Neutrophil (primary cell): ENCODE data around the gene GPR87.

Experiments
- H3K27ac ChIP-seq: fragments of 200-600 bp; sonication (generic); 2 replicates; pipeline ENCODE4 v1.5.1; 2016; ENCODE audit warnings: mild to moderate bottlenecking, moderate library complexity
- H3K27me3 ChIP-seq: fragments of 200-600 bp; sonication (generic); 2 replicates; pipeline ENCODE4 v1.6.0; 2016; ENCODE audit warnings: mild to moderate bottlenecking
- H3K36me3 ChIP-seq: fragments of 200-600 bp; sonication (generic); 2 replicates; pipeline ENCODE4 v1.5.1; 2017
- H3K4me1 ChIP-seq, 2 experiments: fragments of 200-600 bp in 1 of 2; sonication (generic) in 1 of 2; 1 replicate in 1 of 2; 2 replicates in 1 of 2; pipeline versions ENCODE4 v1.5.1 to v1.6.1; 2013 to 2016; ENCODE audit warnings: low read depth in 1 of 2, low read length in 1 of 2, mild to moderate bottlenecking in 1 of 2, moderate library complexity in 1 of 2; ENCODE audit not compliant: control insufficient read depth in 1 of 2, insufficient read depth in 1 of 2
- H3K4me3 ChIP-seq, 2 experiments: fragments of 200-600 bp in 1 of 2; sonication (generic) in 1 of 2; 1 replicate in 1 of 2; 2 replicates in 1 of 2; pipeline ENCODE4 v1.5.1; 2013 to 2016; ENCODE audit warnings: low read depth in 1 of 2, low read length in 1 of 2, mild to moderate bottlenecking in 1 of 2, moderate library complexity in 1 of 2
- H3K9me3 ChIP-seq: fragments of 200-600 bp; sonication (generic); 2 replicates; pipeline ENCODE4 v1.5.1; 2016
- TF ChIP-seq, protein P1 (sequence below): fragments of 200-600 bp; sonication (generic); IDR thresholded peaks from 2 replicates; pipeline ENCODE4 v1.5.1; 2016; ENCODE audit warnings: antibody characterized with exemption

Gene GPR87

DNA sequence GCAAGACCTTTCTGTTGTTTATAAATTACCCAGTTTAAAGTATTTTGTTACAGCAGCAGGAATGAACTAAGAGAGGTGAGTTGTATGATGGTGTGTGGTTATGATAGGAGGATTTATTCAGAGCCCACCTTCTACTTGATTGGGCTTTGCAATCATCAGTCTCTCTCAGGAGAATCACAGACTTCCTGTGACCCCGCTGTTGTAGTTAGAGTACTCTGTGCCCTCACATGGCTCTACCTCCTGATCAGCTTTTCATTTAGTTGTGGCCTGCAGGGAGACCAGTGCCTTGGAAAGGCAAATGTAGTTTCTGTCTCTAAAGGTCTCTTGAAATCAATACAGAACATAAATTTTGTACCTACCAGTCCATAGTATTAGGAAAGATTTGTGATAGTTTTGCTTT is 30.7 kb downstream of the GPR87 start:
- TF ChIP-seq, protein P1, sequence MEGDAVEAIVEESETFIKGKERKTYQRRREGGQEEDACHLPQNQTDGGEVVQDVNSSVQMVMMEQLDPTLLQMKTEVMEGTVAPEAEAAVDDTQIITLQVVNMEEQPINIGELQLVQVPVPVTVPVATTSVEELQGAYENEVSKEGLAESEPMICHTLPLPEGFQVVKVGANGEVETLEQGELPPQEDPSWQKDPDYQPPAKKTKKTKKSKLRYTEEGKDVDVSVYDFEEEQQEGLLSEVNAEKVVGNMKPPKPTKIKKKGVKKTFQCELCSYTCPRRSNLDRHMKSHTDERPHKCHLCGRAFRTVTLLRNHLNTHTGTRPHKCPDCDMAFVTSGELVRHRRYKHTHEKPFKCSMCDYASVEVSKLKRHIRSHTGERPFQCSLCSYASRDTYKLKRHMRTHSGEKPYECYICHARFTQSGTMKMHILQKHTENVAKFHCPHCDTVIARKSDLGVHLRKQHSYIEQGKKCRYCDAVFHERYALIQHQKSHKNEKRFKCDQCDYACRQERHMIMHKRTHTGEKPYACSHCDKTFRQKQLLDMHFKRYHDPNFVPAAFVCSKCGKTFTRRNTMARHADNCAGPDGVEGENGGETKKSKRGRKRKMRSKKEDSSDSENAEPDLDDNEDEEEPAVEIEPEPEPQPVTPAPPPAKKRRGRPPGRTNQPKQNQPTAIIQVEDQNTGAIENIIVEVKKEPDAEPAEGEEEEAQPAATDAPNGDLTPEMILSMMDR, result no peak
- Histone ChIP-seq H3K4me1 (peaks cover 0 to 4% of the 10 kb centered on the region in 2 experiments), H3K27me3 (no peaks in the 10 kb centered on the region), H3K4me3 (no peak overlapping the region), H3K9me3 (no peaks in the 10 kb centered on the region), H3K36me3 (no peaks in the 10 kb centered on the region), H3K27ac (no peak overlapping the region)

- TF ChIP-seq, protein P1, result no peak
- H3K36me3 ChIP-seq, result no peaks in the 10 kb centered on the region
- no peaks in the 10 kb centered on the region for H3K27me3 ChIP-seq
- H3K4me1 ChIP-seq, result peaks cover 12 to 22% of the 10 kb centered on the region in 2 experiments
- no peak overlapping the region for H3K27ac ChIP-seq
- H3K4me3 ChIP-seq, result no peak overlapping the region
- no peaks in the 10 kb centered on the region for H3K9me3 ChIP-seq
Measured at GRCh38 chr3:151283907-151284461, 32.6 kb downstream of the GPR87 start.

- no peak overlapping the region for H3K27ac ChIP-seq
- no peaks in the 10 kb centered on the region for H3K27me3 ChIP-seq
- no peak overlapping the region for H3K4me3 ChIP-seq
- no peaks in the 10 kb centered on the region for H3K9me3 ChIP-seq
- TF ChIP-seq, protein P1, result no peak
- no peaks in the 10 kb centered on the region for H3K36me3 ChIP-seq
- peaks cover 18 to 28% of the 10 kb centered on the region in 2 experiments for H3K4me1 ChIP-seq
Measured at GRCh38 chr3:151283387-151283786, 33.2 kb downstream of the GPR87 start.

DNA sequence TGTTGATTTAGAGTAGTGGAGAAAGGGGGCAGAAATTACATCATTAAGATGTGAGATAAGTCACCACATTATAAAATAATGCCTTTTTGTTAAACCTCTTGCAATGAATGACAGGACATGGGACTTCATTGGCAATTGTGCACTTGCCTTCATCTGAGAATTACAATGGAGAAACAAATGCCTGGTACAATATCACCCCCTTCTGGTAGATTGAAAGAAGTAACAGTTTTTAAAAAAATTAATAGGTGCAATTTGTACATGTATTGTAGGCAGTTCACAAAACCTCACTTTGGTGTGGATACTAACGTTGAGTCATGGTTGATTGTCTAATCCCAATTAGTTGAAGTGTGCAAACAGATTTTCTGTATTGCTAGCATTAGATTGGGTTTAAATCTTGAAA is 33.7 kb downstream of the GPR87 start:
- Histone ChIP-seq H3K9me3 (no peaks in the 10 kb centered on the region), H3K4me1 (peaks cover 23 to 33% of the 10 kb centered on the region in 2 experiments), H3K36me3 (no peaks in the 10 kb centered on the region), H3K27ac (no peak overlapping the region), H3K4me3 (no peak overlapping the region), H3K27me3 (no peaks in the 10 kb centered on the region)
- TF ChIP-seq, protein P1, result peak; percentile 73

GRCh38 chr3:151281671-151282324 is 34.8 kb downstream of the GPR87 start:
- Histone ChIP-seq H3K4me1 (peaks cover 32 to 44% of the 10 kb centered on the region in 2 experiments), H3K4me3 (no peak overlapping the region), H3K9me3 (no peaks in the 10 kb centered on the region), H3K27ac (no peak overlapping the region), H3K36me3 (no peaks in the 10 kb centered on the region), H3K27me3 (no peaks in the 10 kb centered on the region)
- TF ChIP-seq, protein P1, result no peak
